Embryonic facial prominence (tissue), 1 donor: Measurements from ENCODE around the gene HMCN1.
"Not testable (repeated sequence)": the region's sequence is repeated elsewhere in the genome, so short reads cannot be mapped to it uniquely, and the experiment has no call there.

Experiments used
- DNase-seq: peaks from one replicate; pipeline ENCODE4 v3.0.0-alpha.2; 2016; ENCODE audit errors: extremely low spot score

Gene HMCN1

DNA sequence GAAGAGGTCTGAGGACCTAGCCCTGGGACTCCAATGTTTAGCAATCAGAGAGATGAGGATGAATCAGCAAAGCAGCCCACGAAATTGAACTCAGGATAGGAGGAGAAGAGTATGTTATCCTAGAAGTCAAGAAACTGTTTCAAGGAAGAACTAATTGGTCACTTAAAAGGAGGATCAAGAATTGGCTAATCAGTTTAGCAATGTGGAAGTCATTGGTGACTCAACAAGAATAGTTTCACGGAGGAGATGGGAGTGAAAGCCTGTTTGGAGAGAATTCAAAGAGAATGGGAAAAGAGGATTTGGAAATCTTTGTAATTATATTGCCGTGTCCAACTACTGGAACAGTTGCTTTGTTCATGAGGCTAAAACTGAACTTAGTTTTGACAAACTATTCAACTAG is 7.4 kb downstream of the HMCN1 start:
- no peak for DNase-seq

DNA sequence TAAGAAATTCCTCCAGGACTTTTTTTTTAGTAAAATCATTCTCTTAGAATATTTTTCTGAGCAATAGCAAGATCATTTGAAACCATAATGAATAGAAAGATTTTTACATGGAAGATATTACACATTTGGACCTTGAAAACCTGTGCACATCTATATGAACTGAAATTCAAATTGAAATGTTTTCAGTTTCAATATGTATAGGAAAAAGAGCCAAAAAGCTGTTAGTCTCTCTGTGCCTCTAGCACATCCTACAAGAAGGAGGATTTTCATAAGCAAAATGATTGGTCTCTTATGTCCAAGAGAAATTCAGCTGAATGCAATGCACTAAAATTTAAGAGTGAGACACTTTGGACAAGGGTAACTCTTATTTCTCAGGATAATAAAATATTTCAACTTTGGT is 8.2 kb downstream of the HMCN1 start:
- DNase-seq = no peak

DNA sequence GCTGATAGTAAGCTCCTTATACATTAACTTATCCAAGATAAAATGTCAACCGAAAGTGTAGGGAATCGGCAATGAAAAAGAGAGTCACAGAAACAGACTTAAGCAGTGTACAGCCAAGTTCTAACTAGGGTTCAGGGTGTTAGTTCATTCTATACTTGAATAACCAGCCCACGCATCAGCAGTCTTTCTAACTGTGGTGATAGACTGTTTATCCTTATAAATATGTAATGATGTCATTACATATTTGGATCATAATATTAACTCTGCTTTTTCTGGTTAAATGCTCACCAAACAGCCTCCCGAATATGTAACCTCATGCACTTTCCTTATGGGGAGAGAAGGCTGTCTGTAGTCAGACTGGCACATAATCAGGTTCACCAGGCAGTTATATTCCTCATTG is 11.0 kb downstream of the HMCN1 start:
- no peak for DNase-seq

DNA sequence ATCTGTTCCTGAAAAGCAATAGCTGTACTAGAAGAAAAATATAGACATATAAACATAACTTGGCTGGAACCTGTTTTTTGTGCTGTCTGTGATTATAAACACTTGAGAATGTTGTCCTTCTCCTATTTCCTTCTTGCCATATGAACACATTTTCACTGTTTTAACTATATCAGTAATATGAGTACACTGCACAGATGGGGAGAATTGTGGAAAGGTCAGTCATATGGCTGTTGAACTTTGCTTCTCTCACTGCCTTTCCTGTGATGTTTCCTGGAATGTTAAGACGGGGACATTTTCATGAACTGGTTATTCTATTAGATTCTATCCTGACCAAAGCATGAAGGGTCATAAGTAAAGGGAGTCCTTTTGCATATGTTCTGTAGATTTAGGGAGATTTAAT is 24.9 kb downstream of the HMCN1 start:
- no peak for DNase-seq

DNA sequence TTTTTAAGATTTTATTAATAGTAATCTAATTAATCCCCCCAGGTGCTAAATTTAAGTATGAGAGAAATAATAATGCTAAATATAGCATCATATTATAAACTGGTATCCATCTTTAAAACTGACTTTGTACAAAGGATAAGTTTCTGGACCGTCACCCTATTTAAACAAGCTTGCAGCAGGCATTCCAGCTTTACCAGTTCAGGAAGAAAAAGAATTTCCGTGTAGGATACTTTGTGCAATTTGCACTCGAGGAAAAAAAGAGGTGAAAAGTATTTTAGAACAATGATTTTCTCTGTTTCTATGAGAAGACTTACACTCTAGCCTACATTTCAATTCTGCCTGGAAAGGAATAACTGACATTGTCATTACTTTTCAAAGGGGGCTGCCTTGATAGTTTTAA is 27.6 kb downstream of the HMCN1 start:
- no peak for DNase-seq

DNA sequence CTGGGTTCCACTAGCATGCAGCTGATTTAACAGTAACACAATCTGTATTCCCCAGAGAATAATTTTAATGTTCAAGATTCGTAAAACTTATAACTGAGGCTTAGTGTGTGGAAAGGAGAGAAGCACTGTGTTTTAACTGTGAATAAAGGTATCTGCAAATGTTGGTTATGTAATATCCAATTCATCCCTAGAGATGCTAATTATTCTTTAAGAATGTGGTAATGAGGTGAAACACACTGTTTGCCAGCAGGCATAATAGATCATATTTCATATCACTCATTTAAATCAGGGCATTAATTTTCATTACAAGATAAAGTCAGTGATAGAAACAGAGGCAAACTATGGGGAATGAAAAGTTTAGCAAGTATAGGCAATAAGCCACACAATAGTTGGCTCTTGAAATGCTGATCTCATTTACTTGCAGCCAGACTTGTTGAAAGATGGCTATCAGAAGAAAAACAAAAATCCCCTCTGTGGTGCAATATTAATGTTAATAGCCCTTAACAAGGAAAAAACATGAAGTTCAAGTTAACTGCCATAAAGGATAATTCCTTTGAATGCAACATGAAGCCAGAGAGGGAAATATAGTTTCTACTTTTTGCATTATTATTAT is 33.4 kb downstream of the HMCN1 start:
- DNase-seq = no peak

DNA sequence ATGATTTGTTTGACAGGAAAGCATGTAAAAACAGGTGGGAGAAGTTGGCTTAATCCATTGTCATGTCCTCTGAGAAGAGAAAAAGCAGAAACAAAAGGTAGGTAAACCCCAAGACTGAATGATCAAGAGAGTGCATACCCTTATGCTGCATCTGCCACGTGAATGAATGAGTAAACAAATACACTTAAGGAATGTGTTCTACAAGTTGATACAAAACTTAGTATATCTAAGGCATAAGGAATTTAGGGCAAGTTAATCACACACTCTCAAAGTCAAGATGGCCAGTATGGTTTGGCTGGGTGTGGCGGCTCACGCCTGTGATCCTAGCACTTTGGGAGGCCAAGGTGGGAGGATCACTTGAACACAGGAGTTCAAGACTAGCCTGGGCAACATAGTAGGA is 34.2 kb downstream of the HMCN1 start:
- DNase-seq = no peak

DNA sequence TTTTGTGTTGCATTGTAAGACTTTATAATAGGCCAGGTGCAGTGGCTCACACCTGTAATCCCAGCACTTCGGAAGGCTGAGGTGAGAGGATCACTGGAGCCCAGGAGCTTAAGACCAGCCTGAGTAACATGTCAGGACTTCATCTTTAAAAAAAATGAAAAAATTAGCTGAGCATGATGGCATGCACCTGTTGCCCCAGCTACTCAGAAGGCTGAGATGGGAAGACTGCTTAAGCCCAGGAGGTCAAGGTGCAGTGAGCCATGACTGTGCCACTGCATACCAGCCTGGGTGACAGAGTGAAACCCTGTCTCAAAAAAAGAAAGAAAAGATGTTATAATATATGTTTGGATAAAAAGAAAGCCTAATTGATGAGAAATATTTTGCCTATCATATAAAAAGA is 34.9 kb downstream of the HMCN1 start:
- no peak for DNase-seq

DNA sequence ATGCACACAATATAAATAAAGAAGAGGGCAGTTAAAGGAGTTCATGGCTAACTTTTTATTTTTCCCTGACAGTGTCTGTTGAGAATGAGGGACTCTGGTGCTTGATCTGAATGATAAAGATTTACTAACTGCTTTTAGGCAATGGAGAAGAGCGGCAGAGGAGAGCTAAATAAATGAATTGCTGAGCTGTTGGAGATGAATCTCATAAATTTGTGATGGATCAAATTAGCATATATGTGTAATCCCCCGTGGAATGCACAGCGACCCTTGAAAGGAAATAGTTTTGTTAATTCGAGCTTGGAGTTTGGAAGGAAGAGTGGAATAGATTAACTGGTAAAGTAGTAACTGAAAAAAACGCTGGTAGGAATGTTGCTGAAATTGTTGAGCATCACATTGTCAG is 40.2 kb downstream of the HMCN1 start:
- DNase-seq = no peak

DNA sequence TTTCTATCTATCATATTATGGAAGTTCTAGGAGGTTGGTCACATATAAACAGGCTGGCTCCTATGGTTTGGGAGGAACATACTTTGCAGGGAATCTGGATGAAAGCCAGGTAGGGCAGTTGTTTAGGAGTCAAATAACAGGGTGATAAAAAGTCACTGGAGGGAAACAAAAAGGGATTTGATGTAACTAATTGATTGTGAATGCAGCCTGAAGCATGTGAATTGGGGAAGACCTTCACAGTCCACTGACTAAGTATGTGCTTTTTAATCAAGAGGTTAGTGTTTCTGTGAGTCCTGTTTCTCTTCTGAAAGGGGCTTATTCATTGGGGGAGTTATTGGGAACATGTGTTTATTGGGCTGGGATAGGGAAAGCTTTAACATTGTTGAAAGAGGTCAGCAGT is 41.3 kb downstream of the HMCN1 start:
- no peak for DNase-seq

DNA sequence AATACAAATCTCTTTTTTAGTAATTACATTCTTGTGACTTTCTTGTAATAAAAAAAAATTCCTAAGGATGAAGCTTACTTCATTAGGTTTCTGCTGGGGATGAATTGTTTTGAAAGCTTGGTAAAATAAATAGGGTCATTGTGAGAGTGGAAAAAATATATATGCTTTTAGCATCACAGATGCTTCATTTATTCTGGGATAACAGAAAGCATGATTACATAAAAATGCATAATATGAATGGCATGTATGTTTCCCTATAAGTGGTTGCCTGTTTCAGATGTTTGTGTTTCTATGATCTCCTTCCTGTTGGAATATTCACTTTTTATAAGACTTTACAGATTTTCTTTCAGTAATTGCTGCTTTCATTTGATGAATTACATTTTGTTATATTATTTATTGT is 42.3 kb downstream of the HMCN1 start:
- no peak for DNase-seq

DNA sequence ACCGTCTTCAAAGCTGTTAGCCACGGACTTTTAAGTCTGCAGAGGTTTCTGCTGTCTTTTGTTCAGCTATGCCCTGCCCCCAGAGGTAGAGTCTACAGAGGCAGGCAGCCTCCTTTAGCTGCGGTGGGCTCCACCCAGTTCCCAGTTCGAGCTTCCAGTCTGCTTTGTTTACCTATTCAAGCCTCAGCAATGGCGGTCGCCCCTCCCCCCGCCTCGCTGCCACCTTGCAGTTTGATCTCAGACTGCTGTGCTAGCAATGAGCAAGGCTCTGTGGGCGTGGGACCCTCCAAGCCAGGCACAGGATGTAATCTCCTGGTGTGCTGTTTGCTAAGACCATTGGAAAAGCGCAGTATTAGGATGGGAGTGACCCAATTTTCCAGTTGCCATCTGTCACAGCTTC is 49.7 kb downstream of the HMCN1 start:
- not testable (repeated sequence) for DNase-seq

DNA sequence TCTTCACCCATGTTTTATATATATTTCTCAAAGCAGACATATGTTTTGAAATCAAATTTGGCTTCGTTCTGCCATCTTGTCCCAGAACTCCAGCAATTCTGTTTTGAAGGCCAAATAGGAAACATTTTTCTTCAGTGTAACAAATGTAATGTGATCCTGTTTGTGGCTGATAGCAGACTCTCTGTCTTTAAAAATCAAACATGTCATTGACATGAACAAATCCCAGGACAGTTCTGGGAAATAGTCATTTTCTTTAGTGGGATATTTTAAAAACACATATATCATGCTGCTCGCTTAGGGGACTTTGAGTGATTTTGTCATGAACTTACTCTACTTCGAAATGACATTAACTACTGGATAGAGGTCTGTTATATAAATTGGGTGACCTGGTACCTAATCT is 51.4 kb downstream of the HMCN1 start:
- DNase-seq = no peak

DNA sequence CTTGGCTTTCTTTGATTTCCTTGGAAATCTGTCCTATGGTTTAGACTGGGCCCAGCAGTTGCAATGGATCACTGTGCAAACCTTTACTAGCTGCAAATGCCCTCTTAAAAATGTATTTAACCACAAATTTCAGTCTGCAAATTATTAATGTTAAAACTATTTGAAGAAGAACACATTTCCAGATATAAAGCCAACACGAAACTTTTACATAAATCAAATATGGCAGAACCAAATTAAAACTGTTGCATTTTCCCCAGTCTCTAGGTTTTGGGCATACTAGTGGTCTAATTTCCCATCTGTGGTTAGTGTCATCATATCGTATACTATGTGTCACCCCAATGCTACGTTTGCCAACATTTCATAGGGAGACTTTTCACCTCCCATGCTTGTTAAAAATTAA is 52.3 kb downstream of the HMCN1 start:
- DNase-seq = no peak

DNA sequence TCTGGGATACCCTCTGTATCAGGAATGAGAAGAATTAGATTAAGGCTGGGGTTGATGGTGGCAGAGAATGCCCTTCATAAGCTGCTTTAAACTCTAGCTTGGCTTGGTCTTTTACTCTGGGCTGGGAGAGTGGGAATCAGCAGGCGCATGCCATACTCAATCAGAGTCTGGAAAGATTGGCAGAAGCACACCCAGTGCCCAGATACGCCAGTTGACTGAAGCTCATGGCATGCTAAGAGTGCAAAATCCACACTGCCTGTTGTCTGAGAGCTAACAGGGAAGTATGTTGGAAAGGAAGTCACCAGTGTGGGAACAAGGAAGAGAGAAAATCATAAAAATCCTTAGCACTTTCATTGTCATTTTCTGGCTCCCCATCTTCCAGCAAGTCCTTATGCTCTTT is 53.0 kb downstream of the HMCN1 start:
- no peak for DNase-seq

DNA sequence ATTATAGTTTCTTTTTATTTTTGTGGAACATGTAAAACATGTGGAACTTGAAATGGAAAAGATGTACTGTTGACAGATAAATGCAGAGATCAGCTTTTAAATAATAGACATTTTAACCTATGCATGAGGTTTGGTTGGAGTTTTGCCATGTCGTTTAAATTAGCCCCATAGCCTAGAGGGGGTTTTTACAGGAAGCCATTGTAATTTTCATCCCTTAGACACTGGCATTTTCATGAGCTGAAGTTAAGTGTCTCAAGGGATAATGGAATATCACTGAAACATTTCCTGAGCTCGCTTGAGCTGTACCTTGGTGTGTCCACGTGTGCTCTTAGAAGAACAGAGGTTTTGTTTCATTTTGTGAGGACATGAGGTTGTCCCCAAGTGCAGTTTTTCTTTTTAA is 54.2 kb downstream of the HMCN1 start:
- no peak for DNase-seq

DNA sequence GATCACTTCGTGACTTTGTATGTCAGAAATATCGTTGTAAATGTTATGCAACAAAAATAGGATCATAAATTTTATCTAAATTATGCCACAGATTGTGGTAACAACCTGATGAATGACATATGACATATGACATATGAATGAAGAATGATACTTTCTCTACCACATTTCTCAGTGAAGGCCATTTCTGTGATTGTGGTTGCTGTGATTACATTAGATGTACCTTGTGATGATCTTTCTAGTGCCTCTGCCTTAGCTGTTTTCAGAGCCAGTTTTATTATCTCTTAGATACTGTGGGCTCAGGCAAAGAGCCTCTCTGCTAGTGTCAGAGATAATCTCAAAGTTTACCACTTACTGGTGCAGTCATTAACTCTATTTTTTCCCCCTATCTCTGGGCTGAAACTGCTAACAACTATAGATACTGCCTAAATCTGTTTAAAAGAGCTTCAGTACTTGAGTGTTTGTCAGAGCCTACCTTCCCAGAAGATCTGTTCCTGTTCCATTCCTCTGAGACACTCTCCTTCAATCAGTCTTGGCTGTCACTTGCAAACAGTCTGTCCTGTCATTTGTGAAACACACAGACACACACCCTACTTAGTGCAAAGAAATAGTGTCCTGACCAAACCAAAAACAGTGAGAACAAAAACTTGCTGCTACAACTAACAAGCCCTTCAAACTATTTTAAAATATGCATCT is 55.5 kb downstream of the HMCN1 start:
- no peak for DNase-seq

DNA sequence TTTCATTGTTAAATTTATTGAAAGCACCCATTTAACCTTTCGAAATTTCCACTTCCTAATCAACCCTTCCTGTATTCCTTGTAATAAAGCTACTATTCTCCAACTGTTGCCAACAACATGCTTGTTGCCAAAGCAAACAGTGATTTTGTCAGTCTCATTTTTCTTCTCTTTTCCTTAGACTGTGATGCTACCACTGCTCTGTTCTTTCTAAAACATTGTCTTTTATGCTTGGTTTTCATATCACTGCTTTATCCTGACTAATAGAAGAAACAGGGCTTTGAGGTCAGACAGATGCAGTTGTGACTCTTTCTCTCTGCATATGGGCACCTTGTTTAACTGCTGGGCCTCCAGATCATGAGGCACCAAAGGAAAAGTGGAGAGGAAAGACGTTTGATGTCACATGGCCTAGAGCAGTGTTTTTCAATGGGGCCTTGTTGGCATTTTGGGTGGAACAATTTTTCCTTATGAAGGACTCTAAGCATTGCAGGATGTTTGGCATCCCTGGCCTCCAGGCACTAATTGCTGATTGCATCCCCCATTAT is 56.1 kb downstream of the HMCN1 start:
- no peak for DNase-seq

DNA sequence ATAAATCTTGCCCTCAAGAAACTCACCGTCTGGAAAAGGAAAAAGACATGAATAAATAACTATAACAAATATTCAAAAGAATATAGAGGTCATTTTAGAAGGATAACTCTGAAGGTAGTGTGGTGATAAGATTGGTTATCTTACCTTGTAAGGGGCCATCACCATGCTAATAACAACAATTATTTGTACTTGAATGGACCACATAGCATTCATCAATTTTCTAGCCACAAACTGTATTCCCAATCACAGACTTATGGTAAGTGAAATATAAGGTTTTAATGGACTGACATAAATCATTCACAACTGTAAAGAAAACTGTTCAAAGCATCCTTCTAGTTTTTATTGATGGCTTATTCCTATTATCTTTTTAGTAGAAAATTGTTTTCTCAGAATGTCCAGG is 57.8 kb downstream of the HMCN1 start:
- no peak for DNase-seq

DNA sequence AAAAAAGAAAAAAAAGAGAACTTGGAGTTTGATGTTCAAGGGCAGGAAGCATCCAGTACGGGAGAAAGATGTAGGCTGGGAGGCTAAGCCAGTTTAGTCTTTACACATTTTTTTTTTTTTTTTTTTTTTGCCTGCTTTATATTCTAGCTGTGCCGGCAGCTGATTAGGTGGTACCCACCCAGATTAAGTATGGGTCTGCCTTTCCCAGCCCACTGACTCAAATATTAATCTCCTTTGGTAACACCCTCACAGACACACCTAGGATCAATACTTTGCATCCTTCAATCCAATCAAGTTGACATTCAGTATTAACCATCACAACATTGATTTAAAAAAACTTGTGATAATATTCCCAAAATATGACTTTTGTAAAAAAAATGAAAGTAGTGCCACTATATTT is 60.3 kb downstream of the HMCN1 start:
- not testable (repeated sequence) for DNase-seq

DNA sequence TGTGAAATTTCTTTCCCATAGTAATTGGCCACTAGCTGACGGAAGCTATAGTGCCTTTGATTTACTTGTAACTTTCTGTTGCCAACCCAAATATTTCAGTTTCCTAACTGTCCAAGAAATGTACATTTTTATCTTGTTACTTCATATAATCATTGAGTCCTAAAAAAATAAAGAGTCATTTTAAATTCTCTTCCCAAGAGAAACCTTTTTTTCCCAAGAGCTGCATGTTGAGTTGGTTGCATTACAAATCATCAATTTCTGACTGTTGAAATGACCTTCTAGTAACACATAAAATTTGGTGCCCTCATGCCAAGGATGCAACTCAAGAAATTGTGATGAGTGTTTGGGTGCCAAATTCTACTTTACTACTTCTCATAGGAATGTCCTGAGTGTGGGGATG is 61.0 kb downstream of the HMCN1 start:
- no peak for DNase-seq

DNA sequence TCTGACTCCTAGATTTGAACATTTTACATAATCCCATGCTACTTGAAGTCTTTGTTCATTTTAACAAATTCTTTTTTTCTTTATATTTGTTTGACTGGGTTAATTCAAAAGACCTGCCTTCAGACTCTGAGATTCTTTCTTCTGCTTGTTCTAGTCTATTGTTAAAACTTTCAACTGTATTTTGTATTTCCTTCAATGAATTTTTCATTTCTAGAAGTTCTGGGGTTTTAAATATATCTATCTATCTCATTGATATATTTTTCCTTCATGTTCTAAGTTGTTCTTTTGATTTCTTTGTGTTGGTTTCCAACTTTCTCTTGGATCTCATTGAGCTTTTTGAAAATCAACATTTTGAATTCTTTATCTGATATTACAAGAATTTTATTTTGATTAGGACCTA is 64.3 kb downstream of the HMCN1 start:
- DNase-seq = no peak

DNA sequence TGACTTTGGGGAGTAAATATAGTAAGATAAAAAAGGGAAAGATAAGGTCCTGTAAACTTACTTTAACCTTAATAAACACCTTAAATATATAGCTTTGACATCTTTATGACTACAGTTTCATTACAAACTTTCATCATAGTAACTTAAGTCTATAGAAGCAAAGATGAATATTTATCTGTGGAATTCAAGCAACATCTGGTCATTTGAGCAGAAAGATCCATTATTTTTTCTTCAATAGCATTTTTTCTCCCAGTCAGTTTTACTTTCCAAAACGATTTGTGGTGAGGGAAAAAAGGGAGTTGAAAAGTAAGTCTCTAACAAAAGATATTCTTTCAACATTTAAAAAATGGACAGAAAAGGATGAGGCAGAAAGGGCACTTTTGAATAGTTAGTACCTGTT is 69.0 kb downstream of the HMCN1 start:
- no peak for DNase-seq

DNA sequence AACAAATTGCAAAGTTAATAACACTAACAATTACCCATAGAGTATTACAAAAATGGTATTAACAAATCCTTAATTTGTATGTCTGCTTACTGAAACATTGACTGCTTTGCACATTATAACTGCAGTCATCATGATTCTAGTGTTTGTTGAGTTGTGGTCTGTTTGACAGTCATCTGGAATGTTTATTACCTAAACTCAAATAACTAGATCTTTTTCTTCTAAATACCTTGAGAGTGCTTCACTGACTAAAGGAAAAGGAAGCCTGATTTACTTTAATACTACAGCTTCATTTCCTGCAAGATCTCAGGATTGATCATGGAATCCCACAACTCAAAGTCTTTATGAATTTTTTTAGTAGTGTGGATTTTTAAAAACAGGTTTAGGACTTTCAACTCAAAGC is 70.0 kb downstream of the HMCN1 start:
- no peak for DNase-seq
